ENCODE results near the gene RPN2. TPM values are rescaled to one million over a fixed set of nuclear protein-coding genes. Genes with fewer than 3 reads are reported as not detected.

RPN2 gene
- total RNA-seq, 1 donor from 2014 or later, result 185 TPM

DNA sequence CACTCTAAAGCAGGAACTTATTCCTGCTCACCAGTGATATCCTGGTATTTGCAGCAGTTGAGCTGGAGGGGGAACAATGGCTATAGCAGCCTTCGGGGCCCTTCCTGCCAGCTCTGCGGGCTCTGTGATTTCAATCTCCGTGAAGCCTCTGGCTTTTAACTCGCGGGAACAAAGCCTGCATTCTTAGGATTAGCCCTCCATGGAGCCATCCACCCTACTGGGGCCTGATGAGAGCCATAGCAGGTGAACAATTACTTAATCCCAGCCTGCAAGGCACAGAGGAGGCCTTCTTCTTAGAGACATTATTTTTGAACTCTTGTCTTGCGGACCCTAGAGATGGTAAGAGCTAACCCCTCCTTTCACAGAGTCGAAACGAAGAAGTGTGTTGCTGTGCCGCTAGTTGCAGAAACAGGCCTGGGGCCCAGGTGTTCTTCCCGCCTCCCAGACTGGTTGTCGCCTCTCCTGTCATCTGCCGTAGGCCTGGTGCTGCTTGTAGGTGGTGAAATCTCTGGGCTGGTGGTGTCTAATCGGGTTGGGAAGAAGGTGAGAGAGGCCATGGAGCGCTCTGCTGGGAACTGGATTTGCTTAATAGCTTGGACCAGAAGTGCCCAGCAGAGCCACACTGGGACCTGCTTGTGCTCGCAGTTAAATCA, 72.8 kb downstream of the RPN2 start:
- TF ChIP-seq, protein P1, sequence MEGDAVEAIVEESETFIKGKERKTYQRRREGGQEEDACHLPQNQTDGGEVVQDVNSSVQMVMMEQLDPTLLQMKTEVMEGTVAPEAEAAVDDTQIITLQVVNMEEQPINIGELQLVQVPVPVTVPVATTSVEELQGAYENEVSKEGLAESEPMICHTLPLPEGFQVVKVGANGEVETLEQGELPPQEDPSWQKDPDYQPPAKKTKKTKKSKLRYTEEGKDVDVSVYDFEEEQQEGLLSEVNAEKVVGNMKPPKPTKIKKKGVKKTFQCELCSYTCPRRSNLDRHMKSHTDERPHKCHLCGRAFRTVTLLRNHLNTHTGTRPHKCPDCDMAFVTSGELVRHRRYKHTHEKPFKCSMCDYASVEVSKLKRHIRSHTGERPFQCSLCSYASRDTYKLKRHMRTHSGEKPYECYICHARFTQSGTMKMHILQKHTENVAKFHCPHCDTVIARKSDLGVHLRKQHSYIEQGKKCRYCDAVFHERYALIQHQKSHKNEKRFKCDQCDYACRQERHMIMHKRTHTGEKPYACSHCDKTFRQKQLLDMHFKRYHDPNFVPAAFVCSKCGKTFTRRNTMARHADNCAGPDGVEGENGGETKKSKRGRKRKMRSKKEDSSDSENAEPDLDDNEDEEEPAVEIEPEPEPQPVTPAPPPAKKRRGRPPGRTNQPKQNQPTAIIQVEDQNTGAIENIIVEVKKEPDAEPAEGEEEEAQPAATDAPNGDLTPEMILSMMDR (IDR thresholded peaks at IDR 0.05), result no peak
- H3K27ac ChIP-seq, result no peak overlapping the region
- H3K36me3 ChIP-seq, result no peaks in the 10 kb centered on the region
- H3K9me3 ChIP-seq, result no peaks in the 10 kb centered on the region
- no peaks in the 10 kb centered on the region for H3K4me1 ChIP-seq
- no peaks in the 10 kb centered on the region for H3K27me3 ChIP-seq
- no peak overlapping the region for H3K4me3 ChIP-seq
- DNase-seq, result no peak
- ATAC-seq, result no peak
- intact Hi-C loops (cut with DNase I), result no loop called here

DNA sequence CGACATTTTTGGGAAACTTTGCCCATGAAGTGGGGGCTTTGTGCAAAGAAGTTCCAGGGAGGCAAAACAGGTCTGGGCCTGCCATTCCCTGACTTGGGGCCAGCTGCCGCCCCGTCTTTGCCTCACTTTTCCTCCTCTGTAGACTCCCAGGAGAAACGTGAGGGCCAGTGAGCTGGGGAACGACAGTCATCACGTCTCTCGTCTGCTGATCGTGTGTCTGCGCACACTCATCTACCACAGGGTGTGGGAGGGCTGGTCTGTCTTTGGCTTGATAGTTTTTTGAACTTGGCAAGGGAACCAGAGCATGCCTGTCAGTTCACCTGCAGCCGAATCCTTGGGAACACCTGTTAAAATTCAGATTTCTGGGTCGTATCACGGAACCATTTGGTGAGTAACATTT, 74.0 kb downstream of the RPN2 start:
- Histone ChIP-seq H3K27me3 (no peaks in the 10 kb centered on the region), H3K4me3 (no peak overlapping the region), H3K9me3 (no peaks in the 10 kb centered on the region), H3K36me3 (no peaks in the 10 kb centered on the region), H3K27ac (no peak overlapping the region), H3K4me1 (no peaks in the 10 kb centered on the region)
- intact Hi-C loops (cut with DNase I), result no loop called here
- DNase-seq, result no peak
- no peak for ATAC-seq
- TF ChIP-seq, protein P1 (IDR thresholded peaks at IDR 0.05), result no peak

DNA sequence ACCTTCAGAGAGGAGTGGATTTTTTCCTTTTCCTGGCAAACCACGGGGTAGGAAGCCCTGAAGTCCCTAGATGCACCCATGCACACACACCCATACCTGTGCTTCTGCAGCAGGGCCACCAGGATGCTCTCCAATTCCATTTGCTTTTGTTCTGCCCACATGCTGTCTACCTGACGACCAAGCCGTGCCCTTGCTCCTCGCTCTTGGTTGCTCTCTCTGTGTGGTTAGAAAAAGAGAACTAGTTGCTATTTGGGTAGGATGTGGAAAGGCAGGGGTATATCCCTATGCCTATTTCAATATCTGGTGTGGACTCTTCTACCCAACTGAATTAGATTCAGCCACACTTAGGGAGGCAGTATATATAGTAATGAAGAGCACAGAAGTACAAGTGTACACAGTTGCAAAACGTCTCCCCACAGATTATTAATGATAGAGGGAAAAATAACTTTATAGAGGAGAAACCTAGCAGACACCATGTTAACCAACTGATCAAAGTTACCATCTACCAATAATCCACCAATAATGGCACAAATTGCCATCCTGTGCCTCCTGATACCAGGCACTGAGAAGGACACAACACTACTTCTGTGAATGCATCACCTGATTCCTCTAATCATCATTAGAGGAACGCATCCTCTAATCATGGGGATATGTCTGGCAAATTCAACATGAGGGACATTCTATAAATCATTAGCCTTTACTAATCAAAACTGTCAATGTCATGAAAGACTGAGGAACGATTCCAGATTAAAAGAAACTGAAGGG, 75.2 kb downstream of the RPN2 start:
- TF ChIP-seq, protein P1 (IDR thresholded peaks at IDR 0.05), result no peak
- Histone ChIP-seq H3K4me3 (no peak overlapping the region), H3K27ac (no peak overlapping the region), H3K27me3 (no peaks in the 10 kb centered on the region), H3K36me3 (no peaks in the 10 kb centered on the region), H3K9me3 (no peaks in the 10 kb centered on the region), H3K4me1 (no peaks in the 10 kb centered on the region)
- no peak for DNase-seq
- no peak for ATAC-seq
- intact Hi-C loops (cut with DNase I), result no loop called here

DNA sequence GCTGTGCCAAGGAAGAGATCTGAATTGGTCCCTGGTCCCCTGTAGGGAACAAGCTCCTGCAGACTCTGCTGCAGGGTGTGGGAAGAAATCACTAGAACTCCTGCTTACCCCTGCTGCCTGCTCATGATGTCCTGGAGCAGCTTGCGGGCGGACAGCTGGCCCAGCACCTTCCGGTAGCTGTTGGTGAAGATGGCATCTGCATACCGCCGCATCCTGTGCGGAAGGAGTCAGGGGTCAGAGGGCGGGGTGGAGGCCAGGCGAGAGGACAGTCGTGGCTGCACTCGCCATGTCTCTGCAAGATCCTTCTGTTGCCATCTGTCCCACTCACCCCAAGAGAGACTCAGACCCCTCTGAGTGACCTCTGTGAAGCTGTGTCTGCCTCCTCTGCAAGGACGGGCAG, 77.2 kb downstream of the RPN2 start:
- no peak overlapping the region for H3K4me3 ChIP-seq
- H3K9me3 ChIP-seq, result no peaks in the 10 kb centered on the region
- TF ChIP-seq, protein P1 (IDR thresholded peaks at IDR 0.05), result no peak
- no peaks in the 10 kb centered on the region for H3K4me1 ChIP-seq
- H3K36me3 ChIP-seq, result no peaks in the 10 kb centered on the region
- intact Hi-C loops (cut with DNase I), result no loop called here
- H3K27ac ChIP-seq, result no peak overlapping the region
- no peak for DNase-seq
- no peak for ATAC-seq
- peaks cover 5% of the 10 kb centered on the region for H3K27me3 ChIP-seq

DNA sequence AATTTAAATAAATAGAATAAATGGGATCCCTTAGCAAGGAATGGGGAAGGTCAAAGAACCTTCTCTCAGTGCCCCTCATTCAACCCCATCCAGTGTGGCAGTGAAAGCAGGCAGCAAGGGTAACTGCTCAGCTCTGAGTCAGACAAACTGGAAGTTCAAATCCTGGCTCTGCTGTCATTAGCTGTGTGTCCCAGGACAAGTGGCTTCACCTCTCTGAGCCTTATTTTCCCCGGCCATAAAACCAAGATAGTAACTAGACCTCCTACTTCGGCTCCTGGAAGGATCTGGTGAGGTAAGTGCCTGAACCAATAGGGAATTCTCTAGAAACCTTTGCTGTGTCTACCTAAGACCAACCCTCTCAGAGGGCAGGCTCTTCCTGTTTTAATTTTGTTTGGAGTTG, 78.4 kb downstream of the RPN2 start:
- DNase-seq (no peak), ATAC-seq (no peak)
- TF ChIP-seq, protein P1 (IDR thresholded peaks at IDR 0.05), result no peak
- H3K4me3 ChIP-seq, result no peak overlapping the region
- intact Hi-C loops (cut with DNase I), result no loop called here
- H3K27ac ChIP-seq, result no peak overlapping the region
- peaks cover 7% of the 10 kb centered on the region for H3K27me3 ChIP-seq
- no peaks in the 10 kb centered on the region for H3K4me1 ChIP-seq
- no peaks in the 10 kb centered on the region for H3K36me3 ChIP-seq
- no peaks in the 10 kb centered on the region for H3K9me3 ChIP-seq
